Stimulated activated naive CD8-positive, alpha-beta T cell treated with anti-CD3 and anti-CD28 coated beads, Interleukin-15, Interleukin-2, amounts not matched to agents 100 ng/mL and 50 ng/mL, for 24 hours (primary cell): ENCODE measurements around the gene ZNRF1.
A peak's percentile ranks its signal among the peaks of the same experiment; 100 is the strongest.
"Not testable (repeated sequence)": the region's sequence is repeated elsewhere in the genome, so short reads cannot be mapped to it uniquely, and the experiment has no call there.

ENCODE experiments used
- H3K27ac Mint-ChIP-seq: one replicate; pipeline ENCODE4 v1.8.0; 2021; ENCODE audit warnings: mild to moderate bottlenecking, mixed read lengths
- H3K27me3 Mint-ChIP-seq: one replicate; pipeline ENCODE4 v1.8.0; 2021; ENCODE audit warnings: mixed read lengths
- H3K36me3 Mint-ChIP-seq: one replicate; pipeline ENCODE4 v1.8.0; 2021; ENCODE audit warnings: low read depth, mixed read lengths
- H3K4me1 Mint-ChIP-seq: one replicate; pipeline ENCODE4 v1.8.0; 2021; ENCODE audit warnings: low read depth, mixed read lengths
- H3K4me3 Mint-ChIP-seq: one replicate; pipeline ENCODE4 v1.8.0; 2021; ENCODE audit warnings: mild to moderate bottlenecking, mixed read lengths
- H3K9me3 Mint-ChIP-seq: one replicate; pipeline ENCODE4 v1.8.0; 2021; ENCODE audit warnings: mixed read lengths

ZNRF1 gene

GRCh38 chr16:75013123-75013522, 14.3 kb downstream of the ZNRF1 start:
- H3K9me3 Mint-ChIP-seq, H3K27ac Mint-ChIP-seq, H3K36me3 Mint-ChIP-seq, H3K4me3 Mint-ChIP-seq, H3K27me3 Mint-ChIP-seq: not testable (repeated sequence)
- H3K4me1 Mint-ChIP-seq, result peaks cover 48% of the 10 kb centered on the region

- H3K4me3 Mint-ChIP-seq, result no peak overlapping the region
- peaks cover 40% of the 10 kb centered on the region for H3K4me1 Mint-ChIP-seq
- H3K9me3 Mint-ChIP-seq, result no peaks in the 10 kb centered on the region
- no peak overlapping the region for H3K27ac Mint-ChIP-seq
- no peaks in the 10 kb centered on the region for H3K27me3 Mint-ChIP-seq
- no peaks in the 10 kb centered on the region for H3K36me3 Mint-ChIP-seq
Observed at GRCh38 chr16:75014318-75014717, 15.5 kb downstream of the ZNRF1 start.

GRCh38 chr16:75016451-75017081, 17.7 kb downstream of the ZNRF1 start:
- H3K27ac Mint-ChIP-seq, H3K36me3 Mint-ChIP-seq, H3K4me3 Mint-ChIP-seq, H3K27me3 Mint-ChIP-seq, H3K9me3 Mint-ChIP-seq: not testable (repeated sequence)
- H3K4me1 Mint-ChIP-seq, result peaks cover 23% of the 10 kb centered on the region

GRCh38 chr16:75017670-75018525, 19.1 kb downstream of the ZNRF1 start:
- Mint-ChIP-seq H3K9me3 (peaks cover 17% of the 10 kb centered on the region), H3K36me3 (peaks cover 14% of the 10 kb centered on the region), H3K4me3 (no peak overlapping the region), H3K4me1 (peaks cover 14% of the 10 kb centered on the region), H3K27ac (no peak overlapping the region), H3K27me3 (no peaks in the 10 kb centered on the region)

GRCh38 chr16:75019007-75019406, 20.2 kb downstream of the ZNRF1 start:
- H3K27me3 Mint-ChIP-seq, result no peaks in the 10 kb centered on the region
- no peak overlapping the region for H3K27ac Mint-ChIP-seq
- H3K4me3 Mint-ChIP-seq, result no peak overlapping the region

GRCh38 chr16:75019586-75019985, 20.8 kb downstream of the ZNRF1 start:
- no peak overlapping the region for H3K27ac Mint-ChIP-seq
- H3K36me3 Mint-ChIP-seq, result peaks cover 15% of the 10 kb centered on the region
- H3K9me3 Mint-ChIP-seq, result peaks cover 17% of the 10 kb centered on the region
- no peak overlapping the region for H3K4me3 Mint-ChIP-seq
- peaks cover 17% of the 10 kb centered on the region for H3K4me1 Mint-ChIP-seq
- no peaks in the 10 kb centered on the region for H3K27me3 Mint-ChIP-seq

More at GRCh38 chr16:75019007-75019406, 20.2 kb downstream of the ZNRF1 start:
- H3K4me1 Mint-ChIP-seq, result peaks cover 14% of the 10 kb centered on the region
- H3K36me3 Mint-ChIP-seq, result peaks cover 15% of the 10 kb centered on the region
- H3K9me3 Mint-ChIP-seq, result peaks cover 17% of the 10 kb centered on the region

- Mint-ChIP-seq H3K27ac (no peak overlapping the region), H3K27me3 (no peaks in the 10 kb centered on the region), H3K4me1 (peaks cover 19% of the 10 kb centered on the region), H3K4me3 (no peak overlapping the region), H3K36me3 (peaks cover 15% of the 10 kb centered on the region), H3K9me3 (peaks cover 17% of the 10 kb centered on the region)
Observed at GRCh38 chr16:75021410-75021809, 22.6 kb downstream of the ZNRF1 start.

- no peaks in the 10 kb centered on the region for H3K27me3 Mint-ChIP-seq
- H3K27ac Mint-ChIP-seq, result peak overlapping the region; percentile 49
- H3K4me1 Mint-ChIP-seq, result peaks cover 19% of the 10 kb centered on the region
- H3K4me3 Mint-ChIP-seq, result peak overlapping the region; percentile 6
- H3K9me3 Mint-ChIP-seq, result peaks cover 17% of the 10 kb centered on the region
- peaks cover 15% of the 10 kb centered on the region for H3K36me3 Mint-ChIP-seq
Observed at GRCh38 chr16:75022567-75022966, 23.7 kb downstream of the ZNRF1 start.

DNA sequence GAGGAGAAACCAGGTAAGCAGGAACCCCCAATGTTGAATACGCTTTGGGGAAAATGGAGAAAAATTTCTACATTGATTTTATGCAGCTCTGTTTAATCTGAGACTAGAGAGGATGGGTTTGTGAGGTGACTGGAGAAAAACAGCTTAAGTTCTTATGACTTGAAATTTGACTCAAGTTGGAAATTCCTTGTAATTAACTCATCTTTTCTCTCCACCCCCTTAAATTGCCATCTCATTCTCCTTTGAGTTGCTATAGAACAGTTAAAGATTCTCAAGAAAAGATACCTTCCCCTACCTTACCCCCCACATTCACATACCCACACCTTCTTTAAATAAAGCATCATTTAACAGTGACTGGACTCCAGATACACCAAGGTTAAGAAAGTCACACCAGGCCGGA, 24.2 kb downstream of the ZNRF1 start:
- H3K27ac Mint-ChIP-seq, result peak overlapping the region; percentile 49
- H3K4me1 Mint-ChIP-seq, result peaks cover 19% of the 10 kb centered on the region
- H3K36me3 Mint-ChIP-seq, result peaks cover 15% of the 10 kb centered on the region
- H3K9me3 Mint-ChIP-seq, result peaks cover 17% of the 10 kb centered on the region
- peak overlapping the region; percentile 6 for H3K4me3 Mint-ChIP-seq
- H3K27me3 Mint-ChIP-seq, result no peaks in the 10 kb centered on the region

DNA sequence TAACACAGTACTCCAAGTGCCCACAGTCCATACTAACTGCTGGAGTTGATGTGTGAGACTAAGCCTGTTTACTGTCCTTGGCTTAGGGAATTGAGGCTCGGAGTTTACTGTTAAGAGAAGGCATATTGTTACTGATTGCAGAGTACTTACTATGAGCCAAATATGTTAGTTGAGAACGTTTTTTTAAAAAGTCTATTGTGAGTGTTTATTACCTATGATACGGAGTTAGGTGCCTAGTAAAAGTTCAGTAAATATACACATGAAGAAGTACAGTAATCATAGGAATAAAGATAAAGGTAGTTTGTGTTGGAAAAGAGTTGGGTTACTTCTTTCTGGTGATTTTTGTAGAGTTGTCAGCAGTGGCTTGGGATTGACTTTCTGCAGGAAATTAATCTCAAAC, 25.4 kb downstream of the ZNRF1 start:
- H3K27ac Mint-ChIP-seq, result peak overlapping the region; percentile 48
- no peak overlapping the region for H3K4me3 Mint-ChIP-seq
- H3K9me3 Mint-ChIP-seq, result peaks cover 17% of the 10 kb centered on the region
- peaks cover 15% of the 10 kb centered on the region for H3K36me3 Mint-ChIP-seq
- H3K27me3 Mint-ChIP-seq, result no peaks in the 10 kb centered on the region
- peaks cover 19% of the 10 kb centered on the region for H3K4me1 Mint-ChIP-seq

GRCh38 chr16:75024594-75024993, 25.8 kb downstream of the ZNRF1 start:
- Mint-ChIP-seq H3K4me3 (no peak overlapping the region), H3K4me1 (peaks cover 19% of the 10 kb centered on the region), H3K36me3 (peaks cover 15% of the 10 kb centered on the region), H3K9me3 (peaks cover 17% of the 10 kb centered on the region), H3K27me3 (no peaks in the 10 kb centered on the region), H3K27ac (peak overlapping the region; percentile 48)

DNA sequence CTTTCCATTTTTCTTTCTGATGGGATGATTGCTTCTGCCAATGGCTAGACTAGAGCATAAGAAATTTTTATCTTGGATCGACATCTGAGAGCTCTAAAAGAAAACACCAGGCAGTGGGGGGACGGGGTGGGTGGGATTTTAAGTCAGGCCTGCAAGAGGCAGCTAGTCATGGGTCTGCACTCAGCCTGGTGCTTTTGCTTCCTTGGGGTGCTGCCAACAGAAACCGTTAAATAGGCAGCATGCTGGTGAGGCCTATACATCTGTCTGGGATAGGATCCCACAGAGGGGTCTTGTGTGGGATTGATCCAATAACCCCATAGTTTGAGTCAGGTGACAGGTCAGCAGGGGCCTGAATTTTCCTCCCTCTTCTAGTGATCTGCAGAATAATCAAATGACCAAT, 26.9 kb downstream of the ZNRF1 start:
- Mint-ChIP-seq H3K36me3 (peaks cover 15% of the 10 kb centered on the region), H3K27ac (no peak overlapping the region), H3K4me1 (peaks cover 19% of the 10 kb centered on the region), H3K4me3 (no peak overlapping the region), H3K9me3 (peaks cover 17% of the 10 kb centered on the region), H3K27me3 (no peaks in the 10 kb centered on the region)

DNA sequence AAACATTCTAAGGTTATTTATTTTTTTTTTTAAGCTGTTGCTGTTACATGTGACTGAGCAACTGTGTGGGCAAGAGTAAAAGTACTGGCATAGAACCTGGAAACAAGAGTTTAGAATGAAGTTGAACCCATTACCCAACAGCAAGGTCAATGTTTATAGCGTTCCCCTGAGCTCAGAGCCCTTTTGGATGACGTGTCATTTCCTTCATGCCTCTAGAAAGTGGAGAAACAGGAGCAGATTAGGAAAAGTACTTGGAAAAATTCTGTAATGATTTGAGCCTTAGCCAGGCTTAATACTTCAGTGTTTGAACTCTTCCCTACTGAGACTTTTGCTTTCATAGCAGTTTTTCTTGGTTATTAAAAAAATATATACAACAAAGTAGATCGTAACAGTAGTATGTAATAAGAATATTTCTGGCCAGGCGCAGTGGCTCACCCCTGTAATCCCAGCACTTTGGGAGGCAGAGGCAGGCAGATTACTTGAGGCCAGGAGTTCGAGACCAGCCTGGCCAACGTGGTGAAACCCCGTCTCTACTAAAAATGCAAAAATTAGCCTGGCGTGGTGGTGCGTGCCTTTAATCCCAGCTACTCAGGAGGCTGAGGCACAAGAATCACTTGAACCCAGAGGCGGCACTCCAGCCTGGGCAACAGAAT, 27.5 kb downstream of the ZNRF1 start:
- H3K36me3 Mint-ChIP-seq, result peaks cover 12% of the 10 kb centered on the region
- peaks cover 19% of the 10 kb centered on the region for H3K4me1 Mint-ChIP-seq
- H3K27me3 Mint-ChIP-seq, H3K4me3 Mint-ChIP-seq, H3K27ac Mint-ChIP-seq: not testable (repeated sequence)
- H3K9me3 Mint-ChIP-seq, result peaks cover 10% of the 10 kb centered on the region

GRCh38 chr16:75026892-75027391, 28.1 kb downstream of the ZNRF1 start:
- Mint-ChIP-seq H3K27me3 (no peaks in the 10 kb centered on the region), H3K27ac (no peak overlapping the region), H3K4me1 (peaks cover 19% of the 10 kb centered on the region), H3K9me3 (peaks cover 5% of the 10 kb centered on the region), H3K36me3 (peaks cover 6% of the 10 kb centered on the region), H3K4me3 (no peak overlapping the region)
